ENCODE results near the gene ADAMTSL1. TPM values are rescaled to one million over a fixed set of nuclear protein-coding genes. Genes with fewer than 3 reads are reported as not detected.

ADAMTSL1 gene
- total and polyA plus RNA-seq, 8 donors = 1.1 to 98.8 (median 8.4) TPM

GRCh38 chr9:18881758-18882157 is 407.8 kb downstream of the ADAMTSL1 start:
- intact Hi-C loops (cut with DNase I; ENCODE audit: low total_unique reads) = no loop called here
- H3K27ac ChIP-seq = no peak overlapping the region
- H3K9me3 ChIP-seq = no peaks in the 10 kb centered on the region
- no peak overlapping the region for H3K4me3 ChIP-seq
- no peak for TF ChIP-seq EP300 (IDR thresholded peaks at IDR 0.05)
- TF ChIP-seq POLR2A (IDR thresholded peaks at IDR 0.05) = no peak
- TF ChIP-seq CTCF (IDR thresholded peaks at IDR 0.05) = no peak
- no peak for TF ChIP-seq POLR2AphosphoS5 (IDR thresholded peaks at IDR 0.05)
- no peaks in the 10 kb centered on the region for H3K4me1 ChIP-seq
- H3K27me3 ChIP-seq = no peaks in the 10 kb centered on the region
- DNase-seq = no peak
- 75 to 87% (median 83%) methylated on average over 2 of the region's 2 CpGs for WGBS, 5 donors
- no peaks in the 10 kb centered on the region for H3K36me3 ChIP-seq

GRCh38 chr9:18887546-18887945 is 413.6 kb downstream of the ADAMTSL1 start:
- 97 to 100% (median 100%) methylated on average over 1 of the region's 1 CpG for WGBS, 5 donors
- TF ChIP-seq POLR2AphosphoS5 (IDR thresholded peaks at IDR 0.05) = no peak
- TF ChIP-seq POLR2A (IDR thresholded peaks at IDR 0.05) = no peak
- no peak for TF ChIP-seq EP300 (IDR thresholded peaks at IDR 0.05)
- no peak for TF ChIP-seq CTCF (IDR thresholded peaks at IDR 0.05)
- H3K4me3 ChIP-seq = no peak overlapping the region
- no peak for DNase-seq
- peaks cover 0 to 4% (median 0%) of the 10 kb centered on the region in 4 donors for H3K36me3 ChIP-seq
- intact Hi-C loops (cut with DNase I; ENCODE audit: low total_unique reads) = no loop called here
- peaks cover 0 to 7% (median 0%) of the 10 kb centered on the region in 4 donors for H3K4me1 ChIP-seq
- no peak overlapping the region for H3K27ac ChIP-seq
- H3K27me3 ChIP-seq = no peaks in the 10 kb centered on the region
- H3K9me3 ChIP-seq = no peaks in the 10 kb centered on the region

- Histone ChIP-seq H3K9me3 (no peaks in the 10 kb centered on the region), H3K4me1 (peaks cover 0 to 7% (median 0%) of the 10 kb centered on the region in 4 donors), H3K27ac (no peak overlapping the region), H3K4me3 (no peak overlapping the region), H3K27me3 (no peaks in the 10 kb centered on the region), H3K36me3 (peaks cover 0 to 6% (median 2%) of the 10 kb centered on the region in 4 donors)
- 69 to 100% (median 85%) methylated on average over 1 of the region's 1 CpG for WGBS, 5 donors
- TF ChIP-seq EP300 (IDR thresholded peaks at IDR 0.05) (no peak), POLR2A (IDR thresholded peaks at IDR 0.05) (no peak), CTCF (IDR thresholded peaks at IDR 0.05) (no peak), POLR2AphosphoS5 (IDR thresholded peaks at IDR 0.05) (no peak)
- intact Hi-C loops (cut with DNase I; ENCODE audit: low total_unique reads) = no loop called here
- peak in 1 of 2 donors; percentile 33 for DNase-seq
Observed at GRCh38 chr9:18888290-18888689, 414.3 kb downstream of the ADAMTSL1 start.

- H3K36me3 ChIP-seq = peaks cover 0 to 6% (median 2%) of the 10 kb centered on the region in 4 donors
- H3K4me1 ChIP-seq = peaks cover 0 to 7% (median 0%) of the 10 kb centered on the region in 4 donors
- H3K9me3 ChIP-seq = no peaks in the 10 kb centered on the region
- no peaks in the 10 kb centered on the region for H3K27me3 ChIP-seq
- DNase-seq = no peak
- intact Hi-C loops (cut with DNase I; ENCODE audit: low total_unique reads) = no loop called here
- 94 to 96% (median 95%) methylated on average over 12 of the region's 12 CpGs; no CpG with 5 or more reads in 1 of the 5 donors for WGBS, 5 donors
- TF ChIP-seq CTCF (IDR thresholded peaks at IDR 0.05) (no peak), POLR2A (IDR thresholded peaks at IDR 0.05) (no peak), EP300 (IDR thresholded peaks at IDR 0.05) (no peak), POLR2AphosphoS5 (IDR thresholded peaks at IDR 0.05) (no peak)
- H3K27ac ChIP-seq = no peak overlapping the region
- H3K4me3 ChIP-seq = no peak overlapping the region
Observed at GRCh38 chr9:18889550-18889949, 415.6 kb downstream of the ADAMTSL1 start.

Measured in stomach (tissue), 9 donors.